ENCODE results near the gene SCGB1D4. TPM values are rescaled to one million over a fixed set of nuclear protein-coding genes. Genes with fewer than 3 reads are reported as not detected.

Gene SCGB1D4
- total RNA-seq, 1 experiment from 2014 or later, result not detected

- TF ChIP-seq ZNF274 (IDR thresholded peaks at IDR 0.05; ENCODE audit: low read depth, low read length) (no peak), FOSL1 (IDR thresholded peaks at IDR 0.05; ENCODE audit: low read depth) (no peak), TCF7L2 (IDR thresholded peaks at IDR 0.05; ENCODE audit: borderline replicate concordance, extremely low read depth, insufficient read depth, insufficient read length) (no peak), ZBTB33 (IDR thresholded peaks at IDR 0.05; ENCODE audit: extremely low read depth, insufficient replicate concordance, low read length) (no peak), POLR2A (IDR thresholded peaks at IDR 0.05; ENCODE audit: borderline replicate concordance, extremely low read depth, insufficient read depth, insufficient read length) (no peak), JUND (IDR thresholded peaks at IDR 0.05) (no peak)
Measured at GRCh38 chr11:62307950-62308349, 9.1 kb upstream of the SCGB1D4 start (continued).

DNA sequence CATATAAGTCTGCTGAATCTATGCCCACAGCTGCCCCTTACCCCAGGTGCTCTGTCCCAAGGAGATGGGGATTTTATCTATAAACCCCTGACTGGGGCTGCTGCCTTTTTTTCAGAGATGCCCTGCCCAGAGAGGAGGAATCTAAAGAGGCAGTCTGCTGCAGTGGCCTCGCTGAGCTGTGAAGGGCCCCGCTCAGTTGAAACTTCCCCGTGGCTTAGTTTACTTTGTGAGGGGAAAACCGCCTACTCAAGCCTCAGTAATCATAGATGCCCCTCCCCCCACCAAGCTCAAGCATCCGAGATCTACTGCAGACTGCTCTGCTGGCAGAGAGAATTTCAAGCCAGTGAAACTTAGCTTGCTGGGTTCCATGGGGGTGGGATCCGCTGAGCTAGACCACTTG is 7.4 kb upstream of the SCGB1D4 start:
- Histone ChIP-seq H3K4me3 (replicated peaks in 1 of 2; ENCODE audit: low read depth in 1 of 2, low read length in 2 of 2) (no peak overlapping the region), H3K9ac (ENCODE audit: low read length) (no peak overlapping the region), H3K4me1 (ENCODE audit: control insufficient read depth in 1 of 2, insufficient read depth in 2 of 2, low read length in 2 of 2) (no peaks in the 10 kb centered on the region), H2AFZ (ENCODE audit: low read depth, low read length, poor library complexity, severe bottlenecking) (no peak overlapping the region), H3K27me3 (ENCODE audit: insufficient read depth, low read length) (peaks cover 10% of the 10 kb centered on the region), H3K27ac (ENCODE audit: low read depth, low read length) (no peak overlapping the region), H3K9me2 (ENCODE audit: insufficient read depth) (no peaks in the 10 kb centered on the region), H3K36me3 (ENCODE audit: control insufficient read depth in 1 of 2, insufficient read depth in 2 of 2, low read length in 2 of 2) (no peaks in the 10 kb centered on the region), H3K9me3 (ENCODE audit: control insufficient read depth in 1 of 2, insufficient read depth in 1 of 2, low read depth in 1 of 2, low read length in 2 of 2) (no peaks in the 10 kb centered on the region; a peak in 1 of 4 replicates), H4K20me1 (ENCODE audit: insufficient read depth) (no peaks in the 10 kb centered on the region), H3K79me2 (ENCODE audit: insufficient read depth, low read length) (no peaks in the 10 kb centered on the region), H3K4me2 (ENCODE audit: low read length) (no peak overlapping the region)
- no TSS peak for BruUV-seq (replicated peaks)
- ATAC-seq, result no peak
- DNase-seq (ENCODE audit: low read depth, low spot score), result no peak
- RAD21 ChIA-PET (ENCODE audit: low non-redundant PET in 1 of 2, low total read pairs in 2 of 2, uncharacterized antibody in 2 of 2, unreplicated experiment in 2 of 2), result no interaction called here
- POLR2A ChIA-PET, result no interaction called here
- intact Hi-C loops (cut with micrococcal nuclease), result no loop called here
- TF ChIP-seq ZNF274 (IDR thresholded peaks at IDR 0.05; ENCODE audit: low read depth, low read length) (no peak), EZH2 (IDR thresholded peaks at IDR 0.05) (no peak)
- CTCF ChIA-PET, result no interaction called here

Measured in HCT116 (cell line).